Activated effector memory CD4-positive, alpha-beta T cell treated with Interleukin-2 at 50 U/mL for 16 hours (primary cell): ENCODE measurements around the gene WBP2NL.
"Not testable (repeated sequence)": the region's sequence is repeated elsewhere in the genome, so short reads cannot be mapped to it uniquely, and the experiment has no call there.

Experiments used
- DNase-seq: peaks from one replicate; pipeline ENCODE4 v3.0.0-alpha.2; 2020

WBP2NL gene

GRCh38 chr22:41998361-41999261 lies at the start of gene WBP2NL:
WBP2NL (plus strand) TSS chr22:41998788; CDS start chr22:41998819, 31 bp downstream.
- DNase-seq = peak; percentile 82

GRCh38 chr22:41948928-41949296 lies 49.7 kb upstream of the WBP2NL start:
- DNase-seq = not testable (repeated sequence)

- DNase-seq = no peak
These were observed 49.2 kb upstream of the WBP2NL start for GRCh38 chr22:41949297-41949965.

- DNase-seq = no peak
These were observed 46.6 kb upstream of the WBP2NL start, which contains the start of gene SMIM45 for GRCh38 chr22:41951898-41952474. SMIM45 (plus strand) TSS chr22:41952150.

- no peak for DNase-seq
These were observed 45.9 kb upstream of the WBP2NL start for GRCh38 chr22:41952713-41953112.

- DNase-seq = no peak
These were observed 40.5 kb upstream of the WBP2NL start for GRCh38 chr22:41957941-41958556.

- DNase-seq = no peak
These were observed 35.0 kb upstream of the WBP2NL start for GRCh38 chr22:41963453-41964111.

- DNase-seq = no peak
These were observed 34.5 kb upstream of the WBP2NL start for GRCh38 chr22:41964112-41964491.

GRCh38 chr22:41966225-41966606 lies 32.4 kb upstream of the WBP2NL start:
- no peak for DNase-seq

- no peak for DNase-seq
These were observed 31.9 kb upstream of the WBP2NL start for GRCh38 chr22:41966607-41967240.

GRCh38 chr22:41968601-41969000 lies 30.0 kb upstream of the WBP2NL start:
- no peak for DNase-seq

- DNase-seq = no peak
These were observed 29.4 kb upstream of the WBP2NL start, which contains the start of gene SEPTIN3 for GRCh38 chr22:41969110-41969646. SEPTIN3 (plus strand) TSS chr22:41969443; CDS start chr22:41971493, 2,050 bp downstream.

GRCh38 chr22:41970601-41971000 lies 28.0 kb upstream of the WBP2NL start:
- no peak for DNase-seq

- no peak for DNase-seq
These were observed 27.2 kb upstream of the WBP2NL start for GRCh38 chr22:41971431-41971830.

- DNase-seq = no peak
These were observed 23.8 kb upstream of the WBP2NL start for GRCh38 chr22:41974691-41975290.

GRCh38 chr22:41975299-41976069 lies 23.1 kb upstream of the WBP2NL start:
- no peak for DNase-seq

GRCh38 chr22:41976070-41976901 lies 22.3 kb upstream of the WBP2NL start:
- peak; percentile 30 for DNase-seq

- DNase-seq = no peak
These were observed 21.5 kb upstream of the WBP2NL start for GRCh38 chr22:41976961-41977566.

- DNase-seq = no peak
These were observed 19.9 kb upstream of the WBP2NL start for GRCh38 chr22:41978732-41979131.
